NOMO-1 treated with DMSO at 0.1 percent for 48 hours (cell line): Measurements from ENCODE around the gene UVRAG.

Experiments
- DNase-seq: peaks from one replicate; lab custom pipeline; 2025; ENCODE audit not compliant: unreplicated experiment; lab: John Stamatoyannopoulos, UW

The UVRAG gene

GRCh38 chr11:76184551-76184993, 369.6 kb downstream of the UVRAG start:
- DNase-seq, result no peak

DNA sequence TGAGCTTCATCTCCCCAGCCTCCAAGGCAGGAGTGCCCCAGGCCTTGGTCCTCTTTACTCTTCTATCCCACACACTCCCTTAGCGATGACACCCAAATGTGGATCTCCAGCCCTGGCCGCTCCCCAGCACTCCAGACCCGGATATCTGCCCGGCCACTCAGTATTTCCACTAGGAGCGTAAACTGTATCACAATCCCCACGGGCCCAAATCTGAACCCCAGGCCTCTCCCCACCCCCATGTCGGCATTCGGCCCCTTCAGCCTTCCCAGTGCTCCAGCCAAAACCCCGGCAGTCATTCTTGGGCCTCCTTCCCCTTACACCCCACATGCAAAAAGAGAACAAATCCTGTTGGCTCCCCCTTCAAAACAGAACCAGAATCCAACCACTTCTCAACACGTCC, 370.5 kb downstream of the UVRAG start:
- DNase-seq, result no peak

GRCh38 chr11:76185931-76186401, 371.0 kb downstream of the UVRAG start:
- DNase-seq, result no peak

DNA sequence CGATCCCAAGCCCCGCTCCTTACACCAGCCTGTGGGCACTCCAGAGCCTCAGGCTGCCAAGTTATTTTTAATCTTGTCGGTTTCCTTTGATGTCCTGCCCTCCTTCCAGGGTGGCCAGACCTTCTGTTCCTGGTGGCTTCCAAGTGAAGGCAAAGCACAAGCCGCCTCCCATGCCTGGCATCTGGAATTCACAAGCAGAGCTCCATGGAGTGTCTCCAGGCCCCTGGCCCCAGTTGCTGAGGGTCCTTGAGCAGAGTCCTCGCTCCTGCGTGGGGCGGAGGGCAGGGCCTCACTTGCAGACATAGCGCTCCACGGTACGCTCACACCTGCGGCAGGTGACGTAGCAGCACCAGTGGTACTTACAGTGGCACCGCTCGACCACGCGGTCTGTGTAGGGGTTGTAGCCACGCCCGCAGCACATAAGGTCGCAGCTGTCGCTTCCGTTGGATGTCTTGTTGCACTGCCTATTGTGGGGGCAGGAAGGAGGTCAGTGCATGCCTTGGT, 371.8 kb downstream of the UVRAG start:
- DNase-seq, result no peak

GRCh38 chr11:76188873-76189272, 373.9 kb downstream of the UVRAG start:
- no peak for DNase-seq

DNA sequence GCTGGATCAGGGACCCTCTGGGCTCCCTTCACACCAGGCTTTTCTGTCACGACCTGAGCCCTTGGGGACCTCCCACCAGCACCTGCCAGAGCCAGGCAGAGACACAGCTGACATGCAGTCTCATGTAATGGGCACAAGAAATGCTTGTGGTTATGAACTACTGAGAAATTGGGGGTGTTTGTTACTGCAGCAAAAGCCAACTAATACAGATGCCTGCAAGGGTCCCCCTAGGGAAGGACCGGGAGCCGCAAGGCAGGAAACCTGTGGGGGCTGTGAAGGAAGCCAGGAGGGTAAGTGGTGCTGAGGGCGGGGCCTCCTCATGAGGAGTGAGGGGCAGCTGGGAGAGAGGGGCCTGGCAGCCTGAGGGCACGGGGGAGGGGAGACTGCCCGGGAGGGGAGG, 374.7 kb downstream of the UVRAG start:
- DNase-seq, result no peak

GRCh38 chr11:76190376-76190775, 375.4 kb downstream of the UVRAG start:
- DNase-seq, result no peak
